ENCODE results near the gene RALGAPA2. TPM values are rescaled to one million over a fixed set of nuclear protein-coding genes. Genes with fewer than 3 reads are reported as not detected.
"Not testable (repeated sequence)": the region's sequence is repeated elsewhere in the genome, so short reads cannot be mapped to it uniquely, and the experiment has no call there.

Gene RALGAPA2
- total RNA-seq, 2 experiments from 2014 or later = 21.2 to 21.9 TPM

- Histone ChIP-seq H3K4me3 (ENCODE audit: low read length) (no peak overlapping the region), H3K4me1 (ENCODE audit: insufficient read depth, low read length) (peaks cover 7% of the 10 kb centered on the region), H3K36me3 (ENCODE audit: insufficient read depth, low read length) (no peaks in the 10 kb centered on the region), H3K9me3 (ENCODE audit: control insufficient read depth in 1 of 2, insufficient read depth in 1 of 2, low read length in 2 of 2) (peaks cover 0 to 2% of the 10 kb centered on the region in 2 experiments), H3K27ac (ENCODE audit: low read depth in 1 of 2, low read length in 2 of 2) (no peak overlapping the region), H3K27me3 (ENCODE audit: control insufficient read depth in 1 of 2, insufficient read depth in 2 of 2, low read length in 2 of 2) (peaks cover 21 to 33% of the 10 kb centered on the region in 2 experiments)
- H3K36me3 Mint-ChIP-seq (ENCODE audit: low read depth) = no peaks in the 10 kb centered on the region
- H3K27me3 Mint-ChIP-seq = peaks cover 58% of the 10 kb centered on the region
- H3K4me1 Mint-ChIP-seq (ENCODE audit: low read depth) = peaks cover 21% of the 10 kb centered on the region
- H3K4me3 Mint-ChIP-seq = no peak overlapping the region
- CTCF ChIA-PET = no interaction called here
- no peak for DNase-seq
- H3K27ac Mint-ChIP-seq = no peak overlapping the region
- H3K9me3 Mint-ChIP-seq = no peaks in the 10 kb centered on the region
- no peak for ATAC-seq (ENCODE audit: poor library complexity)
- POLR2A ChIA-PET = no interaction called here
- intact Hi-C loops (cut with DNase I, micrococcal nuclease) = loop anchor here in 1 of 2 experiments (5.0 kb wide), 1 partner anchor 208 kb away; no protein-coding TSS in a partner anchor
- TF ChIP-seq CTCF (IDR thresholded peaks at IDR 0.05) = no peak
Measured at GRCh38 chr20:20359628-20360027, 352.8 kb downstream of the RALGAPA2 start.

GRCh38 chr20:20358801-20359200 is 353.6 kb downstream of the RALGAPA2 start:
- no peak for DNase-seq
- no peaks in the 10 kb centered on the region for H3K36me3 Mint-ChIP-seq (ENCODE audit: low read depth)
- no peak for ATAC-seq (ENCODE audit: poor library complexity)
- CTCF ChIA-PET = no interaction called here
- Histone ChIP-seq H3K9me3 (ENCODE audit: control insufficient read depth in 1 of 2, insufficient read depth in 1 of 2, low read length in 2 of 2) (no peaks in the 10 kb centered on the region), H3K4me1 (ENCODE audit: insufficient read depth, low read length) (peaks cover 7% of the 10 kb centered on the region), H3K27ac (ENCODE audit: low read depth in 1 of 2, low read length in 2 of 2) (no peak overlapping the region), H3K27me3 (ENCODE audit: control insufficient read depth in 1 of 2, insufficient read depth in 2 of 2, low read length in 2 of 2) (peaks cover 14 to 25% of the 10 kb centered on the region in 2 experiments), H3K4me3 (ENCODE audit: low read length) (no peak overlapping the region), H3K36me3 (ENCODE audit: insufficient read depth, low read length) (no peaks in the 10 kb centered on the region)
- no peaks in the 10 kb centered on the region for H3K9me3 Mint-ChIP-seq
- peaks cover 62% of the 10 kb centered on the region for H3K27me3 Mint-ChIP-seq
- peaks cover 21% of the 10 kb centered on the region for H3K4me1 Mint-ChIP-seq (ENCODE audit: low read depth)
- H3K27ac Mint-ChIP-seq = no peak overlapping the region
- intact Hi-C loops (cut with DNase I, micrococcal nuclease) = no loop called here
- POLR2A ChIA-PET = no interaction called here
- no peak for TF ChIP-seq CTCF (IDR thresholded peaks at IDR 0.05)
- H3K4me3 Mint-ChIP-seq = no peak overlapping the region

GRCh38 chr20:20355503-20355902 is 356.9 kb downstream of the RALGAPA2 start:
- H3K4me3 ChIP-seq (ENCODE audit: low read length); CTCF ChIA-PET; H3K4me1 ChIP-seq (ENCODE audit: insufficient read depth, low read length); POLR2A ChIA-PET; H3K4me3 Mint-ChIP-seq; ATAC-seq (ENCODE audit: poor library complexity); H3K36me3 ChIP-seq (ENCODE audit: insufficient read depth, low read length); H3K36me3 Mint-ChIP-seq (ENCODE audit: low read depth); H3K9me3 ChIP-seq (ENCODE audit: control insufficient read depth in 1 of 2, insufficient read depth in 1 of 2, low read length in 2 of 2); H3K27ac Mint-ChIP-seq; intact Hi-C loops (cut with DNase I, micrococcal nuclease); DNase-seq; H3K9me3 Mint-ChIP-seq; H3K27ac ChIP-seq (ENCODE audit: low read depth in 1 of 2, low read length in 2 of 2): not testable (repeated sequence)
- peaks cover 55% of the 10 kb centered on the region for H3K27me3 Mint-ChIP-seq
- H3K4me1 Mint-ChIP-seq (ENCODE audit: low read depth) = peaks cover 11% of the 10 kb centered on the region
- H3K27me3 ChIP-seq (ENCODE audit: control insufficient read depth in 1 of 2, insufficient read depth in 2 of 2, low read length in 2 of 2) = peaks cover 0 to 11% of the 10 kb centered on the region in 2 experiments

- DNase-seq (no peak), ATAC-seq (ENCODE audit: poor library complexity) (no peak)
- POLR2A ChIA-PET = no interaction called here
- no peaks in the 10 kb centered on the region for H3K36me3 ChIP-seq (ENCODE audit: insufficient read depth, low read length)
- CTCF ChIA-PET = no interaction called here
- Mint-ChIP-seq H3K27ac (no peak overlapping the region), H3K4me3 (no peak overlapping the region), H3K27me3 (peaks cover 55% of the 10 kb centered on the region), H3K36me3 (ENCODE audit: low read depth) (no peaks in the 10 kb centered on the region), H3K9me3 (peaks cover 4% of the 10 kb centered on the region), H3K4me1 (ENCODE audit: low read depth) (no peaks in the 10 kb centered on the region)
- no peak overlapping the region for H3K27ac ChIP-seq (ENCODE audit: low read depth in 1 of 2, low read length in 2 of 2)
- H3K9me3 ChIP-seq (ENCODE audit: control insufficient read depth in 1 of 2, insufficient read depth in 1 of 2, low read length in 2 of 2) = no peaks in the 10 kb centered on the region
- no peak overlapping the region for H3K4me3 ChIP-seq (ENCODE audit: low read length)
- intact Hi-C loops (cut with DNase I, micrococcal nuclease) = no loop called here
- TF ChIP-seq CTCF (IDR thresholded peaks at IDR 0.05) = no peak
- H3K27me3 ChIP-seq (ENCODE audit: control insufficient read depth in 1 of 2, insufficient read depth in 2 of 2, low read length in 2 of 2) = peaks cover 0 to 10% of the 10 kb centered on the region in 2 experiments
- H3K4me1 ChIP-seq (ENCODE audit: insufficient read depth, low read length) = no peaks in the 10 kb centered on the region
Measured at GRCh38 chr20:20353576-20353975, 358.9 kb downstream of the RALGAPA2 start.

Data from CD4-positive, alpha-beta T cell (primary cell).